ENCODE results near the gene STK32B. TPM values are rescaled to one million over a fixed set of nuclear protein-coding genes. Genes with fewer than 3 reads are reported as not detected.
"Not testable (repeated sequence)": the region's sequence is repeated elsewhere in the genome, so short reads cannot be mapped to it uniquely, and the experiment has no call there.

STK32B gene
- total and polyA plus RNA-seq, 5 donors from 2014 or later: not detected

DNA sequence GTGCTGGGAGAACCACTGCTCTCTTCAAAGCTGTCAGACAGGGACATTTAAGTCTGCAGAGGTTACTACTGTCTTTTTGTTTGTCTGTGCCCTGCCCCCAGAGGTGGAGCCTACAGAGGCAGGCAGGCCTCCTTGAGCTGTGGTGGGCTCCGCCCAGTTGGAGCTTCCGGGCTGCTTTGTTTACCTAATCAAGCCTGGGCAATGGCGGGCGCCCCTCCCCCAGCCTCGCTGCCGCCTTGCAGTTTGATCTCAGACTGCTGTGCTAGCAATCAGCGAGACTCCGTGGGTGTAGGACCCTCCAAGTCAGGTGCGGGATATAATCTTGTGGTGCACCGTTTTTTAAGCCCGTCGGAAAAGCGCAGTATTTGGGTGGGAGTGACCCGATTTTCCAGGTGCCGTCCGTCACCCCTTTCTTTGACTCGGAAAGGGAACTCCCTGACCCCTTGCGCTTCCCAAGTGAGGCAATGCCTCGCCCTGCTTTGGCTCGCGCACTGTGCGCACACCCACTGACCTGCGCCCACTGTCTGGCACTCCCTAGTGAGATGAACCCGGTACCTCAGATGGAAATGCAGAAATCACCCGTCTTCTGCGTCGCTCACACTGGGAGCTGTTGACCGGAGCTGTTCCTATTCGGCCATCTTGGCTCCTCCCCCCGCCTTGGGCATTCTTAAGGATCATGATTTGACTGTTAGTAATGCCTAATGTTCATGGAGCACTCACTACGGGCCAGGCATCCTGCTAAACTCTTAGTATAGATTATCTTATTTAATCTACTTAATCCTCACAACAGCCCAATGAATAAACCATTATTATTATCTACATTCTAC is 392.9 kb downstream of the STK32B start:
- not testable (repeated sequence) for H3K4me1 ChIP-seq (ENCODE audit: control insufficient read depth, insufficient read depth, low read length, poor library complexity, severe bottlenecking); H3K4me3 Mint-ChIP-seq; H3K4me3 ChIP-seq (ENCODE audit: low read depth, low read length); H3K36me3 Mint-ChIP-seq; H3K9me3 Mint-ChIP-seq; ATAC-seq (ENCODE audit: low read depth in 2 of 2); DNase-seq; H3K27ac Mint-ChIP-seq; H3K27me3 ChIP-seq (ENCODE audit: control insufficient read depth, insufficient read depth, low read length); H3K27me3 Mint-ChIP-seq; H3K9me3 ChIP-seq (ENCODE audit: control insufficient read depth in 2 of 2, low read length in 2 of 2); H3K36me3 ChIP-seq (ENCODE audit: control insufficient read depth, insufficient read depth, low read length); H3K4me1 Mint-ChIP-seq; H3K27ac ChIP-seq (ENCODE audit: insufficient read depth, low read length, poor library complexity, severe bottlenecking)

GRCh38 chr4:5444918-5445517 is 393.7 kb downstream of the STK32B start:
- Mint-ChIP-seq H3K27me3 (peaks cover 5% of the 10 kb centered on the region), H3K27ac (no peak overlapping the region), H3K36me3 (no peaks in the 10 kb centered on the region), H3K4me3 (no peak overlapping the region), H3K9me3 (peaks cover 0 to 2% (median 0%) of the 10 kb centered on the region in 7 donors), H3K4me1 (no peaks in the 10 kb centered on the region)
- Histone ChIP-seq H3K4me1 (ENCODE audit: control insufficient read depth, insufficient read depth, low read length, poor library complexity, severe bottlenecking) (no peaks in the 10 kb centered on the region), H3K27me3 (ENCODE audit: control insufficient read depth, insufficient read depth, low read length) (no peaks in the 10 kb centered on the region), H3K36me3 (ENCODE audit: control insufficient read depth, insufficient read depth, low read length) (no peaks in the 10 kb centered on the region), H3K27ac (ENCODE audit: insufficient read depth, low read length, poor library complexity, severe bottlenecking) (no peak overlapping the region), H3K9me3 (ENCODE audit: control insufficient read depth in 2 of 2, low read length in 2 of 2) (no peaks in the 10 kb centered on the region), H3K4me3 (ENCODE audit: low read depth, low read length) (no peak overlapping the region)
- ATAC-seq (ENCODE audit: low read depth in 2 of 2): no peak
- DNase-seq: no peak

DNA sequence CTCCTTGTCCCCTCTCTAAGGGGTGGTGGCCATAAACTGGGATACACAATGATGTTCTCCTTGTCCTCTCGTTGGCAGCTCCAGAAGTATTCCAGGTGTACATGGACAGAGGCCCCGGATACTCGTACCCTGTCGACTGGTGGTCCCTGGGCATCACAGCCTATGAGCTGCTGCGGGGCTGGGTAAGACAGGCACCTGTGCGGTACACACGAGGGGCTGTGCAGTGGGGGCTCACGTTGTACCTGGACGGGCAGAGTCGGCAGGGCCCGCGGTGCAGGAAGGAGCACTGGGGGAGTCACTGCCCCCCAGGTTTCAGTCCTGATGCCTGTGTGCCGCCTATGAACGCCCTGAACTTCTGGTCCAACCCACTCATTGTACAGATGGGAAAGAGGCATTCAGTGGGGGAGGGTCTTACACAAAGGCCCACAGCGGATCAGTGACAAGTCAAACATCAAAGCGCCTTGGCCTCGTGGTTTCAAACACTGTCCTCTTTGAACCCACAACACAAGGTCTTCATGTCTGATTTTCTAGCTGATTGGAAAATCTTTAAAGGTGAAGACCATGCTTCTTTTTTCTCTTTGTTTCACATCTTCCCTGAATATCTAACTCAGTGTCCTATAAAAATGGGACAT is 395.4 kb downstream of the STK32B start:
- no peaks in the 10 kb centered on the region for H3K4me1 Mint-ChIP-seq
- H3K4me3 ChIP-seq (ENCODE audit: low read depth, low read length): no peak overlapping the region

GRCh38 chr4:5447755-5448154 is 396.5 kb downstream of the STK32B start:
- H3K36me3 ChIP-seq (ENCODE audit: control insufficient read depth, insufficient read depth, low read length): no peaks in the 10 kb centered on the region

More for the DNA sequence above, 395.4 kb downstream of the STK32B start:
- Histone ChIP-seq H3K4me1 (ENCODE audit: control insufficient read depth, insufficient read depth, low read length, poor library complexity, severe bottlenecking) (no peaks in the 10 kb centered on the region), H3K9me3 (ENCODE audit: control insufficient read depth in 2 of 2, low read length in 2 of 2) (no peaks in the 10 kb centered on the region), H3K27ac (ENCODE audit: insufficient read depth, low read length, poor library complexity, severe bottlenecking) (no peak overlapping the region), H3K36me3 (ENCODE audit: control insufficient read depth, insufficient read depth, low read length) (no peaks in the 10 kb centered on the region), H3K27me3 (ENCODE audit: control insufficient read depth, insufficient read depth, low read length) (no peaks in the 10 kb centered on the region)
- Mint-ChIP-seq H3K9me3 (peaks cover 0 to 2% (median 0%) of the 10 kb centered on the region in 7 donors), H3K27me3 (peaks cover 5% of the 10 kb centered on the region), H3K36me3 (no peaks in the 10 kb centered on the region), H3K4me3 (no peak overlapping the region), H3K27ac (no peak overlapping the region)
- no peak for DNase-seq
- no peak for ATAC-seq (ENCODE audit: low read depth in 2 of 2)

DNA sequence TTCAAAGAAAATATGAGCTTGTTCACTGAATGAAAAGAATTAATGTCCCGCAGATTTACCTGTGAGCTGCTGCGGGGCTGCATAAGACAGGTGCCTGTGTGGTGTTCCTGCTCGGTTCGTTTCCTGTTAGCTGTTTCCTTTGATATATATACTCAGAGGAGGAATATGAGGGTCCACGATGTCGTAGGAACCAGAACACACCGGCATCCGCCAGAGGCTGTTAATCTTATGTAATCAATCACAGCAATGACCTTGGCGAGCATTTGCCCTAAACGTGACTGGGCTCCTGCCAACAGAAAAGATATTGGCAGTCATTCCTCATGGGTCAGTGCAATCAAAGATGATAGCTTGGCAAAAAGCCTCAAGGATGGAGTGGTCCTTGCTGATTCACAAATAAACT is 396.9 kb downstream of the STK32B start:
- H3K4me1 Mint-ChIP-seq: no peaks in the 10 kb centered on the region
- H3K4me3 Mint-ChIP-seq: no peak overlapping the region
- no peaks in the 10 kb centered on the region for H3K36me3 Mint-ChIP-seq
- peaks cover 5% of the 10 kb centered on the region for H3K27me3 Mint-ChIP-seq
- no peak overlapping the region for H3K27ac Mint-ChIP-seq
- H3K9me3 Mint-ChIP-seq: peaks cover 0 to 4% (median 0%) of the 10 kb centered on the region in 7 donors
- H3K9me3 ChIP-seq (ENCODE audit: control insufficient read depth in 2 of 2, low read length in 2 of 2): no peaks in the 10 kb centered on the region
- no peak for DNase-seq
- ATAC-seq (ENCODE audit: low read depth in 2 of 2): no peak
- H3K27me3 ChIP-seq (ENCODE audit: control insufficient read depth, insufficient read depth, low read length): no peaks in the 10 kb centered on the region
- no peaks in the 10 kb centered on the region for H3K4me1 ChIP-seq (ENCODE audit: control insufficient read depth, insufficient read depth, low read length, poor library complexity, severe bottlenecking)
- H3K27ac ChIP-seq (ENCODE audit: insufficient read depth, low read length, poor library complexity, severe bottlenecking): no peak overlapping the region
- H3K4me3 ChIP-seq (ENCODE audit: low read depth, low read length): no peak overlapping the region
- H3K36me3 ChIP-seq (ENCODE audit: control insufficient read depth, insufficient read depth, low read length): no peaks in the 10 kb centered on the region

More at GRCh38 chr4:5447755-5448154, 396.5 kb downstream of the STK32B start:
- H3K9me3 Mint-ChIP-seq: peaks cover 0 to 2% (median 0%) of the 10 kb centered on the region in 7 donors
- H3K4me3 ChIP-seq (ENCODE audit: low read depth, low read length): no peak overlapping the region
- ATAC-seq (ENCODE audit: low read depth in 2 of 2) (no peak), DNase-seq (no peak)
- H3K36me3 Mint-ChIP-seq: no peaks in the 10 kb centered on the region
- H3K4me3 Mint-ChIP-seq: no peak overlapping the region
- H3K27ac Mint-ChIP-seq: no peak overlapping the region
- no peaks in the 10 kb centered on the region for H3K9me3 ChIP-seq (ENCODE audit: control insufficient read depth in 2 of 2, low read length in 2 of 2)
- no peak overlapping the region for H3K27ac ChIP-seq (ENCODE audit: insufficient read depth, low read length, poor library complexity, severe bottlenecking)
- no peaks in the 10 kb centered on the region for H3K27me3 ChIP-seq (ENCODE audit: control insufficient read depth, insufficient read depth, low read length)
- no peaks in the 10 kb centered on the region for H3K4me1 ChIP-seq (ENCODE audit: control insufficient read depth, insufficient read depth, low read length, poor library complexity, severe bottlenecking)
- peaks cover 5% of the 10 kb centered on the region for H3K27me3 Mint-ChIP-seq
- no peaks in the 10 kb centered on the region for H3K4me1 Mint-ChIP-seq

GRCh38 chr4:5451243-5451642 is 400.0 kb downstream of the STK32B start:
- no peak overlapping the region for H3K27ac ChIP-seq (ENCODE audit: insufficient read depth, low read length, poor library complexity, severe bottlenecking)
- no peak overlapping the region for H3K4me3 ChIP-seq (ENCODE audit: low read depth, low read length)
- H3K9me3 ChIP-seq (ENCODE audit: control insufficient read depth in 2 of 2, low read length in 2 of 2): no peaks in the 10 kb centered on the region
- no peaks in the 10 kb centered on the region for H3K36me3 ChIP-seq (ENCODE audit: control insufficient read depth, insufficient read depth, low read length)
- Mint-ChIP-seq H3K4me1 (no peaks in the 10 kb centered on the region), H3K27ac (no peak overlapping the region), H3K36me3 (no peaks in the 10 kb centered on the region), H3K27me3 (peaks cover 5% of the 10 kb centered on the region), H3K4me3 (no peak overlapping the region), H3K9me3 (peaks cover 0 to 1% (median 0%) of the 10 kb centered on the region in 7 donors)
- H3K27me3 ChIP-seq (ENCODE audit: control insufficient read depth, insufficient read depth, low read length): no peaks in the 10 kb centered on the region
- ATAC-seq (ENCODE audit: low read depth in 2 of 2) (no peak), DNase-seq (no peak)
- no peaks in the 10 kb centered on the region for H3K4me1 ChIP-seq (ENCODE audit: control insufficient read depth, insufficient read depth, low read length, poor library complexity, severe bottlenecking)

GRCh38 chr4:5452156-5452555 is 400.9 kb downstream of the STK32B start:
- Mint-ChIP-seq H3K27me3 (no peaks in the 10 kb centered on the region), H3K36me3 (no peaks in the 10 kb centered on the region), H3K4me1 (no peaks in the 10 kb centered on the region), H3K27ac (no peak overlapping the region), H3K9me3 (peaks cover 0 to 1% (median 0%) of the 10 kb centered on the region in 7 donors), H3K4me3 (no peak overlapping the region)
- H3K36me3 ChIP-seq (ENCODE audit: control insufficient read depth, insufficient read depth, low read length): no peaks in the 10 kb centered on the region
- no peaks in the 10 kb centered on the region for H3K4me1 ChIP-seq (ENCODE audit: control insufficient read depth, insufficient read depth, low read length, poor library complexity, severe bottlenecking)
- no peaks in the 10 kb centered on the region for H3K27me3 ChIP-seq (ENCODE audit: control insufficient read depth, insufficient read depth, low read length)
- DNase-seq (no peak), ATAC-seq (ENCODE audit: low read depth in 2 of 2) (no peak)
- H3K27ac ChIP-seq (ENCODE audit: insufficient read depth, low read length, poor library complexity, severe bottlenecking): no peak overlapping the region
- H3K9me3 ChIP-seq (ENCODE audit: control insufficient read depth in 2 of 2, low read length in 2 of 2): no peaks in the 10 kb centered on the region
- no peak overlapping the region for H3K4me3 ChIP-seq (ENCODE audit: low read depth, low read length)

All from CD4-positive, CD25-positive, alpha-beta regulatory T cell (primary cell).